Activated naive CD8-positive, alpha-beta T cell (primary cell): ENCODE measurements around the gene GABRA1.

Experiments
- H3K27ac Mint-ChIP-seq: one replicate; pipeline ENCODE4 v1.8.0; 2021; ENCODE audit warnings: mixed read lengths
- H3K27me3 Mint-ChIP-seq: one replicate; pipeline ENCODE4 v1.8.0; 2021; ENCODE audit warnings: mixed read lengths
- H3K36me3 Mint-ChIP-seq: one replicate; pipeline ENCODE4 v1.8.0; 2021; ENCODE audit warnings: mixed read lengths
- H3K4me1 Mint-ChIP-seq: one replicate; pipeline ENCODE4 v1.8.0; 2021; ENCODE audit warnings: low read depth, mixed read lengths
- H3K4me3 Mint-ChIP-seq: one replicate; pipeline ENCODE4 v1.8.0; 2021; ENCODE audit warnings: mild to moderate bottlenecking, mixed read lengths
- H3K9me3 Mint-ChIP-seq: one replicate; pipeline ENCODE4 v1.8.0; 2021; ENCODE audit warnings: low read depth, mixed read lengths

GABRA1 gene

DNA sequence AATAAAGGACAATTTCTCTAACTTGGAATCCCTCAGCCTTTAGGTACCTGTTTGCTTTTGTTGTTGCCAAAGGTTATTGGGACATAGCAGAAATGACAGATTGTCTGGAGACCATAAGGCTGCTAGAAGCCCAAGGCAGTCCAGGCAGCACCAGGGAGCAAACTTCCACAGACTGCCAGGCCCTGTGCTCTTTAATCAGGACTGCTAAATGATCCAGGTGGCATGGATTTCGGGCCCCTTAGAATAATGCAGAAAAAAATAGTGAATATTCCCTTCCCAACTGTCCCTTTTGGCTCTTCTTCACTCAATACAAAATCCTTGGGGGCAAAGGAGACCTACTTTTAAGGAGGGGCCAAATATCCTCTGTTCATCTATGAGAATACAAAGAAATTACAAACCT, 73.9 kb downstream of the GABRA1 start:
- no peaks in the 10 kb centered on the region for H3K27me3 Mint-ChIP-seq
- H3K4me1 Mint-ChIP-seq, result no peaks in the 10 kb centered on the region

DNA sequence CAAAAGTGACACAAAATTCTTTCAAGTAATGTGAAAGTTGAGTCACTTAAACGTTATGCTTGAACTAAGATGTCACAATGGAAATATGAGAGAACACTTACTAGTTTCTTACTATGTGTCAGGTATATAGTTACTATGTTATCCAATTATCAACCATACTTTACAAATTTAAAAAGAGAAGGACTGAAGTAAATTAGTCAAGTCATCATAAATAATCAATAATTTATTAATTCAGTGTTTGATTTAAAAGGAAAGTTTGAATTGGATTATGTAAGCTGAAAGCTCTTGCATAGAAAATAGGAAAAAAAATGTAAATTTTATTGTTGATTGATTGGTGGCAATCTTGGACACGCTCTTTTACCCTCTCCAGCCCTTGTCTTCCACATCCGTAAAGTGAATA, 76.3 kb downstream of the GABRA1 start:
- H3K4me1 Mint-ChIP-seq, result no peaks in the 10 kb centered on the region
- no peak overlapping the region for H3K27ac Mint-ChIP-seq
- H3K9me3 Mint-ChIP-seq, result peaks cover 9% of the 10 kb centered on the region

More for the DNA sequence above, 73.9 kb downstream of the GABRA1 start:
- Mint-ChIP-seq H3K36me3 (no peaks in the 10 kb centered on the region), H3K27ac (no peak overlapping the region), H3K4me3 (no peak overlapping the region), H3K9me3 (peaks cover 9% of the 10 kb centered on the region)

DNA sequence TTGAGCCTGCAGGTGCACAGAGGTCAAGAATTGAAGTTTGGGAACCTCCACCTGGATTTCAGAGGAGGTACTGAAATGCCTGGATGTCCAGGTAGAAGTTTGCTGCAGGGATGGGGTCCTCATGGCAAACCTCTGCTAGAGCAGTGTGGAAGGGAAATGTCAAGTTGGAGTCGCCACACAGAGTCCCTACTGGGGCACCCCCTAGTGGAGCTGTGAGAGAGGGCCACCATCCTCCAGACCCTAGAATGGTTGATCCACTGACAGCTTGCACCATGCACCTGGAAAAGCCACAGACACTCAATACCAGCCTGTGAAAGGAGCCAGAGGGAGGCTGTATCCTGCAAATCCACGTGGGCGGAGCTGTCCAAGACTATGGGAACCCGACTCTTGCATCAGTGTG, 78.0 kb downstream of the GABRA1 start:
- Mint-ChIP-seq H3K27me3 (no peaks in the 10 kb centered on the region), H3K4me1 (no peaks in the 10 kb centered on the region), H3K27ac (no peak overlapping the region), H3K9me3 (peaks cover 4% of the 10 kb centered on the region), H3K4me3 (no peak overlapping the region), H3K36me3 (no peaks in the 10 kb centered on the region)

More for the DNA sequence above, 76.3 kb downstream of the GABRA1 start:
- Mint-ChIP-seq H3K4me3 (no peak overlapping the region), H3K36me3 (no peaks in the 10 kb centered on the region), H3K27me3 (no peaks in the 10 kb centered on the region)

DNA sequence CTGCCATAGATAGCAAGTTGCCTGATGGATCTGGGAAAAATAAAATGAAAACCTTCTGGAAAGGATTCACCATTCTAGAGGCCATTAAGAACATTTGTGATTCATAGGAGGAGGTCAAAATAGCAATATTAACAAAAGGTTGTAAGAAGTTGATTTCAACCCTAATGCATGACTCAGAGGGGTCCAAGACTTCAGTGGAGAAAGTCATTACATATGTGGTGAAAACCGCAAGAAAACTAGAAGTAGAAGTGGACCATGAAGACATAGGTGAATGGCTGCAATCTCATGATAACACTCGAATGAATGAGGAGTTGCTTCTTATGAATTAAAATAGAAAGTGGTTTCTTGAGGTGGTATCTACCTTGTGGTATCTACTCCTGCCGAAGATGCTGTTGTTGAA, 86.6 kb downstream of the GABRA1 start:
- Mint-ChIP-seq H3K9me3 (peaks cover under 1% of the 10 kb centered on the region), H3K36me3 (no peaks in the 10 kb centered on the region), H3K27ac (no peak overlapping the region), H3K27me3 (no peaks in the 10 kb centered on the region), H3K4me1 (no peaks in the 10 kb centered on the region), H3K4me3 (no peak overlapping the region)

DNA sequence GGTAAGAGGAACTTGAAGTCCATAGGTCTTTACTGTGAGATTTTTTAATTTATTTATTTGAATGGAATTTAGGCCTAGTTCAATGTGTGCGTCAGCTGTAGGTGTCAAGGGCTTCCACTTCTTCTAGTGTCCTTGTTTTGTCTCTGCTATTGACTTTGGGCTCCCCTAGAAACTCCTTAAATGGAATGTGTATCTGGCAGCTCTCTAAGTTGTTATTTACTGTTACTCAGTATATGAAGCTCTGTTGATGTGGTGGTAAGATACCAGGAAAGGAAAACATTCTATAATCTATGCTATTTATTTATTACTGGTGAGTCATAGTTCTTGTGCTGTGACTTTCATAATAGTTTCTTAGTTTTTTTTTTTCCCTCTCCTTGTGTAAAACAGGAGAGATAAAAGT, 97.1 kb downstream of the GABRA1 start:
- no peak overlapping the region for H3K27ac Mint-ChIP-seq
- H3K36me3 Mint-ChIP-seq, result no peaks in the 10 kb centered on the region
- no peak overlapping the region for H3K4me3 Mint-ChIP-seq
- H3K4me1 Mint-ChIP-seq, result no peaks in the 10 kb centered on the region
- H3K9me3 Mint-ChIP-seq, result peaks cover 27% of the 10 kb centered on the region
- H3K27me3 Mint-ChIP-seq, result no peaks in the 10 kb centered on the region

DNA sequence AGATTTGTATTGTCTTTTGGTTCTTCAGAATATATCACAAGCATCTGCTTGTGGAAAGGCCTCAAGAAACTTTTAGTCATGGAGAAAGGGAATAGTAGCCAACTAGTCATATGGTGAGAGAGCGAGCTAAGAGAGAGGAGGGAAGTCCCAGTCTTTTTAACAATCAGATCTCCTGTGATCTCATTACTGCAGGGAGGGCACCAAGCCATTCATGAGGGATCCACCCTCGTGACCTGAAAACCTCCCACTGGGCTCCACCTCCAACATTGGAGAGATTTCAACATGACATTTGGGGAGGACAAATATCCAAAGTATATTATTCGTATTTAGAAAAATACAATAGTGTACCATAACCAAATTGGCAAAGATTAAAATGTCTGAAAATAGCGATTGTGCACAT, 99.0 kb downstream of the GABRA1 start:
- H3K36me3 Mint-ChIP-seq, result no peaks in the 10 kb centered on the region
- H3K4me3 Mint-ChIP-seq, result no peak overlapping the region
- H3K4me1 Mint-ChIP-seq, result no peaks in the 10 kb centered on the region
- H3K27me3 Mint-ChIP-seq, result no peaks in the 10 kb centered on the region
- H3K27ac Mint-ChIP-seq, result no peak overlapping the region
- H3K9me3 Mint-ChIP-seq, result peaks cover 14% of the 10 kb centered on the region
